Activated CD4-positive, CD25-positive, alpha-beta regulatory T cell treated with anti-CD3 and anti-CD28 coated beads, Interleukin-2, amount 50 U/mL, for 72 hours (primary cell): Measurements from ENCODE around the gene GNG8.

Source experiments
- DNase-seq: peaks from one replicate; pipeline ENCODE4 v3.0.0; 2021

The GNG8 gene

DNA sequence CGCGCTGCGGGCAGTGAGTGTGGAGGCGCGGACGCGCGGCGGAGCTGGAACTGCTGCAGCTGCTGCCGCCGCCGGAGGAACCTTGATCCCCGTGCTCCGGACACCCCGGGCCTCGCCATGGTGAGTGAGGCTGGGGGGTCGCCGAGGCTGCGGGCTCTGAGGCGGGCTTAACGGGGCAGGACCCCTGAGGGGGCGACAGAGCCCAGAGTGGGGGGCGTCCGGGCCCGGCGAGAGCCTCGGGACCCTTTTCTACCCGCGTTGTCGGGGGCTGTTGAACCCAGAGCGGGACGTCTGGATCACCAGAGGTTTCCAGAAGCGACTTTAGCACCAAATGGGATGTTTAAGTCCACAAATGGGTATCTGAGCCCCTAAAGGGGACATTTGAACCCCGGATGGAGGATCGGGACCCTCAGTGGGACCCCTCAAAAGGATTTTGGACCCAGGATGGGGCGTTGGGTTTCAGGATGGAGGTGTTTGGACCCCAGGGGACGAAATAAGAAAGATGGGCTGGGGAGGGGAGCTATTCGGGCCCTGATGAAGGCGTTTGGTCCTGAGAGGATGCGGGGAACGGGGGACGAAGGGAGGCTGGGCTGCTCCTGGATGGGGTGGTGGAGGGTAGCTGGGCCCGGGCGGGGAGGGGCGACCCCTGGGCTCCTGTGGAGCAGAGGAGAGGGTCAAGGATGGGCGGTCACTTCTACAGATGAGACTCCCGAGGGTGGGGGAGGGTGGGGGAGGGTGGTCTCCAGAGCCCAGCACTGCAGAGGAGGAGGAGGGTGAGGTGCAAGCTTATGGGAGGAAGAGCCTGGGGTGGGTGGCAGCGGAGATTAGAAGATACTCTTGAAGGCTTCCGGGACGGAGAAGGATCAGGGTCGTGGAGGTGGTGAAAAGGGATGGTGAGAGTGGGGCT lies 34.4 kb downstream of the GNG8 start, which contains the start of gene CALM3:
CALM3 (plus strand) TSS at position 13 of the 907 bp plus-strand sequence; CDS start at position 118, 105 bp downstream.
- peak; percentile 37 for DNase-seq

DNA sequence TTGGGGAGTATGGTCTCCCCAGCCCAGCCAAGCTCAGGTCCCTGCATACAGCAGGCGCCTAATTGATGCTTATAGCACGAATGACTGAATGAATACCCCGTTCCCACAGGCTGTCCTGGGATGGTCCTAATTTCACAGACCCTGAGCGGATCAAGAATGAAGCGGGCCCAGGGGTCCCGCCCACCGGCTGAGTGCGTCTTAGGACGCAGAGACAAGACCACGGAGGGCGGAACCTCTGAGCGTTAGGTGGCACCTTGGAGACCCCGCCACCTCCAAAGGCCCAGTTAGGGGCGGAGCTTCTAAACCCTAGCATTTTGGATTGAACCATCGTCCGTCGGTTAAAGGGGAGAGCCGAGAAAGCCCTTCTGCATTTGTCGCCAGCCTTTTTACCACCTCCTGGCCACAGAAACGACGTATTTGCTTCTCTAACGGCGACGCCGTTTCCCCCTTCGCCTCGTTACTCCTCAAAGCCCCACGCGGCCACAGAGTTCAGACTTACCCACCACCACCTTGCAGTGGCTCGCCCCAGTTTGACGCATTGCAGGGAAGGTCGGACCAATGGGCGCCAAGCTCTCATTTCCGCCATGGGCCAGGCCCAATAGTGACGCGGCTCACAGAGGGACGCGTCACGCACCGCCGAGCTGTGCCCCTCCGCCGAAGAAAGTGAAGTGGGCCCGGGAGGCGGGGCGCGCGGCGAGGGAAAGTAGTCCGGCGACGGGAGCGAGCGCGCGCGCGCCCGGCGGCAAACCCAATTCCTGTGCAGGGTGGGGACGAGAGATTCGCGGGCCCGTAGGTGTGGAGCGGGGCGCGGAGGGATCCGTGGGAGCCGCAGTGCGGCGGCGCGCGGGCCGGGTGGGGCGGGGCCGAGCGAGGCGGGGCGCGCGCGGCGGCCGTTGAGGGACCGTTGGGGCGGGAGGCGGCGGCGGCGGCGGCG lies 35.4 kb downstream of the GNG8 start:
- DNase-seq = peak; percentile 98

DNA sequence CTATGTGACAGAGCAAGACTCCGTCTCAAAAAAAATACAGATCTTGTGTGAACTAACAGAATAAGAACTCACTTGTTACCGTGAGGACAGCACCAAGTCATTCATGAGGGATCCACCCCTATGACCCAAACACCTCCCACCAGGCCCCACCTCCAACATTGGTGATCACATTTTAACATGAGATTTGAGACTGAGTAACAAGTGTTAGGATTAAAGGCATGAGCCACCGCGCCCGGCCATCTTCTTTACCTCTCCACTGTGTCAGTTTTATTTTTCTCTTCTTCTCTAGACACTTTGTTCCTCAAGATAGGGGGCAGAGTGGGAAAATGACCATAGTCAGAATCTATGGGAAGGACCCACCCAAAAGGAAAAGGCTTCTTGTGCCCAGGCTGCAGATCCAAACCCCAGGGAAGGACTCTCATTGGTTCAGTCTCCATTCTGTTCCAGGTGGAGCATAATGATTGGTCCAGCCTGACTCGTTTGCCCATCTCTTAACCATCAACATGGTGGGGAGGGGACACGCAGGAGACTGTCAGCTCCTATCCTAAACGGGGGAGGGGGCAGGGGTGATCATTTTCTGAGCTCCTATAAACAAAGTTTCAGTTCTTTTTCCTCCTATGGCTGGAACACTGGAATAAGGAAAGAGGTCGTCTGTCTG lies 36.2 kb downstream of the GNG8 start:
- no peak for DNase-seq

DNA sequence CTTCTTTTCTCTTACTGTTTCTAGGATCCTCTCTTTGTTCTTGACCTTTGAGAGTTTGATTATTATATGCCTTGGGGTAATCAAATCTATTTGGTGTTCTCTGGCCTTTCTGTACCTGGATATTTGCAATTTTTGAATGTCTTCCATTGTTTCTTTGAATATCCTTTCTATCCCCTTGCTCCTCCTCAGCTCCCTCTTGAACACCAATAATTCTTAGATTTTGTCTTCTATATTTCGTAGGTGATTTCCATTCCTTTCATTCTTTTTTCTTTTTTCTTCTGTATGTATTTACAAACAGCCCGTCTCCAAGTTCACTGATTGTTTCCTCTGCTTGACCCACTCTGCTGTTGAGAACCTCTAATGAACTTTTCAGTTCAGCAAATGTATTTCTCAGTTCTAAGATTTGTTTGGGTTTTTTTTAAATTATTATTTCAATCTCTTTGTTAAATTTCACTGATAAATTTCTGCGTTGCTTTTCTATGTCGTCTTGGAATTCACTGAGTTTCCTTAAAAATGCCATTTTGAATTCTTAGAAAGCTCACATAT lies 37.6 kb downstream of the GNG8 start:
- no peak for DNase-seq

DNA sequence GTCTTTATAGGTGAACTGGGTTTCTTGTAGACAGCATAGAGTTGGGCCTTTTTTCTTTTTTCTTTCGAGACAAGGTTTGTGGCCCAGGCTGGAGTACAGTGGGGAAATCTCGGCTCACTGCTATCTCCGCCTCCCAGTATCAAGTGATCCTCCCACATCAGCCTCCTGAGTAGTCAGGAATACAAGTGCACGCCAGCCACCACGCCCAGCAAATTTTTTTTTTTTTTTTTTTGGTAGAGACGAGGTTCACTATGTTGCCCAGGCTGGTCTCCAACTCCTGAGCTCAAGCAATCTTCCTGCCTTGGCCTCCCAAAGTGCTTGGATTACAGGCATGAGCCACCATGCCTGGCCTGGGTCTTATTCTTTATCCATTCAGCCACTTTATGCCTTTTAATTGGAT lies 40.0 kb downstream of the GNG8 start:
- DNase-seq = no peak

DNA sequence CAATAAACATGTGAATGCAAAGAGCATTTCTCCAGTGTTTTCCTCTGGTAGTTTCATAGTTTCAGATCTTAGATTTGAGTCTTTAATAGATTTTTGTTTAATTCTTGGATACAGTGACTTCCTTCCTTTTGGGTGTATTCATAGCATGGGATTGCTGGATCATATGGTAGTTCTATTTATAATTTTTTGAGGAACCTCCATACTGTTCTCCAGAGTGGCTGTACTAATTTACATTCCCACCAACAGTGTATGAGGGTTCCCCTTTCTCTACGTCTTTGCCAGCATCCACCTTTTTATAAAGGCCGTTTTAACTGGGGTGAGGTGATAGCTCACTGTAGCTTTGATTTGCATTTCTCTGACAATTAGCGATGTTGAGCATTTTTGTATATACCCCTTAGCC lies 44.1 kb downstream of the GNG8 start:
- no peak for DNase-seq

DNA sequence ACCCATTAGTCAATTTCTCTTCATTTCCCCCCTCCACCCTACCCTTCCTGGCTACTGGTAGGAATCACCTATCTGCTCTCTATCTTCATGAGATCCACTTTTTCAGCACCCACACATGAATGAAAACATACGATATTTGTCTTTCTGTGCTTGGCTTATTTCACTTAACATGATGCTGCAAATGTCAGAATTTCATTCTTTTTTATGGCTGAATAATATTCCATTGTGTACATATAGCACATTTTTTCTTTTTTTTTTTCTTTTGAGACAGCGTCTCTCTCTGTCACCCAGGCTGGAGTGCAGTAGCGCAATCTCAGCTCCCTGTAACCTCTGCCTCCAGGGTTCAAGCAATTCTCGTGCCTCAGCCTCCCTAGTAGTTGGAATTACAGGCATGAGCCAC lies 44.7 kb downstream of the GNG8 start:
- no peak for DNase-seq

DNA sequence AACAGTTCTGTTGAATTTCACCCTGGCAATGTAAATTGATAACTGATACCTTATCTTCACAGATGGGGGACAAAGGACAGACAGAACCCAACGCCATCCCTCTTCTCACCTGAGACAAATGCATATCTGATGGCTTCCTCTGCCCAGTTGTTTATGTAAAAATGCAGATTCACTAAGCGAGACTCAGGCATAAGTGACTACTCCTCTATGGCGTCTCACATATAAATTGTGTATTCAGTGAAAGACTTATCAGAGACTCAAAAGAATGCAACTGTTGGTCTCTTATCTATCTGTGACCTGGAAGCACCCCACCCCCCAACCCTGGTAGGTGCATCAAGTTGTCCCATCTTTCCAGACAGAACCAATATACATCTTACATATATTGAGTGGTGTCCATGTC lies 48.1 kb downstream of the GNG8 start:
- DNase-seq = no peak

DNA sequence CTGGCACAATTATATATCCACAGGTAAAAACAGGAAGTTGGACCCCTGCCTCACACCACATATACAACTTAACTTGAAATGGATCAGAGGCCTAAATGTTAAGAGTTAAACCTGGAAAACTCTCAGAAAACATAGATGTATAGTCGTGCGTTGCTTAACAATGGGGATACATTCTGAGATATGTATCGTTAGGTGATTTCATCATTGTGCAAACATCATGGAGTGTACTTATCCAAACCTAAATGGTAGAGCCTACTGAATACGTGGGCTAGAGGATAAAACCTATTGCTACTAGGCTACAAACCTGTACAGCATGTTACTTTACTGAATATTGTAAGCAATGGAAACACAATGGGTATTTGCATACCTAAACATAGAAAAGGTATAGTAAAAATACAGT lies 49.7 kb downstream of the GNG8 start:
- no peak for DNase-seq

DNA sequence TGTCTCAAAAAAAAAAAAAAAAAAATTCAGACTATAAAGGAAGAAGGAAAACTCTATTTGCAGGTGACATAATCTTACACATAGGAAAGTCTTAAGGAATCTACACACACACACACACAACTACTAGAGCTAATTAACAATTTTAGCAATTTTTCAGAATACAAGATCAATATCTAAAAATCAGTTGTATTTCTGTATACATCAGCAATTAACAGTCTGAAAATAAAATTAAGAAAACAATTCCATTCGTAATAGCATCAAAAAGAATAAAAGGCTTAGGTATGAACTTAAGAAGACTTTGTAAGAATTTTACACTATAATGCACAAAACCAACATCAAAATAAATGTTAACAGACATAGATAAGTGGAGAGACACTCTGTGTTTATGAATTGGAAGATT lies 50.5 kb downstream of the GNG8 start:
- no peak for DNase-seq
